EH (cell line): ENCODE measurements around the gene TNF.

Source experiments
- DNase-seq: peaks from one replicate; pipeline ENCODE4 v3.0.0-alpha.2; 2015; ENCODE audit warnings: low read depth

The TNF gene

DNA sequence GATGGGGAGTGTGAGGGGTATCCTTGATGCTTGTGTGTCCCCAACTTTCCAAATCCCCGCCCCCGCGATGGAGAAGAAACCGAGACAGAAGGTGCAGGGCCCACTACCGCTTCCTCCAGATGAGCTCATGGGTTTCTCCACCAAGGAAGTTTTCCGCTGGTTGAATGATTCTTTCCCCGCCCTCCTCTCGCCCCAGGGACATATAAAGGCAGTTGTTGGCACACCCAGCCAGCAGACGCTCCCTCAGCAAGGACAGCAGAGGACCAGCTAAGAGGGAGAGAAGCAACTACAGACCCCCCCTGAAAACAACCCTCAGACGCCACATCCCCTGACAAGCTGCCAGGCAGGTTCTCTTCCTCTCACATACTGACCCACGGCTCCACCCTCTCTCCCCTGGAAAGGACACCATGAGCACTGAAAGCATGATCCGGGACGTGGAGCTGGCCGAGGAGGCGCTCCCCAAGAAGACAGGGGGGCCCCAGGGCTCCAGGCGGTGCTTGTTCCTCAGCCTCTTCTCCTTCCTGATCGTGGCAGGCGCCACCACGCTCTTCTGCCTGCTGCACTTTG is at the start of gene TNF:
Gene TNF, plus strand, starts transcription at position 231 of the 567 bp plus-strand sequence. Its CDS starts 177 bp downstream, at position 408.
- no peak for DNase-seq

DNA sequence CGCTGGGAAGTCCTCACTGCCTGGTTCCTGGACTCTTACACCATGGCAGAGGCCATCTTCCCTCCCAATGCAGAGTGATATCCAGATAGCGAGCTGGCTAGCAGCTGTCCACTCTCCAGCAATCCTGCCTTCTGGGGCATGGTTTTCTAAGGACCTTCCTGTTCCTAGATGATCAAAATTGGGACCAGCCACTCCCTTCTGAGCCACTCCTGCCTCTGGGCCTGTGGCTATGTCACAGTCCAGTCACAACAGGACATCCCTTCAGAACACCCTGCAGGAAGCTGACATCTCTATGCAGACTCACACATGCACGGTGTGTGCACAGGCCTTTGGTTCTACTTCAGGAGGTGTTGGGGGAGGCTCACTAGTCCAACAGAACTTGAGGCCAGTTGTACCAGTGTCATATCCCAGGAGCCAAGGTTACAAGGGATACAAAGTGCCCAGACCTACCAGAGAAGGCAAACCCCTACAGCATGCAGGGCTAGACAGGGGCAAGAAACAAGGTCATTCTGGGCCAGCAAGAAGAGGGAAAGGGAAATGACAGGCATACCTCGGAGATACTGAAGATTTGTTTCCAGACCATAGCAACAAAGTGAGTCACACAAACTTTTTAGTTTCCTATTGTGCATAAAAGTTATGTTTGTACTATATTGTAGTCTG is 49.3 kb upstream of the TNF start:
- DNase-seq = peak; percentile 80

DNA sequence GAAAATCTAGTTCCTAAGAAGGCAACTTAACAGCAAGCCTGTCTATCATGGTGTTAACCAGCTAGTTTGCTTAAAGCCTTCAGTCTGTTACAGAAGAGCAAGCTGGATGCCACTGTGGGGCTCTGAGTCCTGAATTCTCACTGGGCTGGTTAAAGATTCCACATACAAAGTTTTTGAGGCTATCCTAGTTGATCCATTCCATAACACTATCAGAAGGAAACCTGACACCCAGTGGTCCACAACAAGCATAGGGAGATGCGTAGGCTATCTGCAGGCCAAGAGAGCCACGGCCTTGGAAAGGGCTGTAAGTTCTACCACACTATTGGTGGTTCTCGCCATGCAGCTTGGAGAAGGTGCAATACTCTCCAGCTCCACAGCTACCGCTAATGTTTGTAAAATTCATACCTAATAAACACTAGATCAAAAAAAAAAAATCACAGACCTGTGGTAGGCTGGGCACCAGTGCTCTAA is 47.0 kb upstream of the TNF start:
- DNase-seq = peak; percentile 20

DNA sequence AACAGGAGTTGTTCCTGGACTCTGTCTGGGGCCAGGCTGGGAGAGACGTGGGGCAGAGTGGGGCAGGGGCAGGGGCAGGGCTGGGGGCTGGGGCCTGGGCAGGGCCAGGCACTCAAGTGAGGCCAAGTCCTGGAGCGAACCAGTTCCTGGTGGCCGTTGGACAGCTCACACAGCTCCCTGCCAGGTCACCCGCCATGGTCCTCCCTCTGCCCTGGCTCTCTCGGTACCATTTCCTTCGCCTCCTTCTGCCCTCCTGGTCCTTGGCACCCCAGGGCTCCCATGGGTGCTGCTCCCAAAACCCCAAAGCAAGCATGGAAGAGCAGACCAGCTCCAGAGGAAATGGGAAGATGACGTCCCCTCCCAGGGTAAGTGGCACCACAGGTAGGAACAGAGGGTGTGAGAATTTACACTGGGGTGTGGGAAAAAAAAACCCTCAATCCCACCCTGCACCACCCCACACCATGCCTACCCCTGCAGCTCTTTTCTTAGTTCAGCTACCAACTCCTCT is 46.5 kb upstream of the TNF start, which contains the start of gene MCCD1:
Gene MCCD1, plus strand, starts transcription at position 142 of the 508 bp plus-strand sequence. Its CDS starts 53 bp downstream, at position 195.
- DNase-seq = peak; percentile 7

DNA sequence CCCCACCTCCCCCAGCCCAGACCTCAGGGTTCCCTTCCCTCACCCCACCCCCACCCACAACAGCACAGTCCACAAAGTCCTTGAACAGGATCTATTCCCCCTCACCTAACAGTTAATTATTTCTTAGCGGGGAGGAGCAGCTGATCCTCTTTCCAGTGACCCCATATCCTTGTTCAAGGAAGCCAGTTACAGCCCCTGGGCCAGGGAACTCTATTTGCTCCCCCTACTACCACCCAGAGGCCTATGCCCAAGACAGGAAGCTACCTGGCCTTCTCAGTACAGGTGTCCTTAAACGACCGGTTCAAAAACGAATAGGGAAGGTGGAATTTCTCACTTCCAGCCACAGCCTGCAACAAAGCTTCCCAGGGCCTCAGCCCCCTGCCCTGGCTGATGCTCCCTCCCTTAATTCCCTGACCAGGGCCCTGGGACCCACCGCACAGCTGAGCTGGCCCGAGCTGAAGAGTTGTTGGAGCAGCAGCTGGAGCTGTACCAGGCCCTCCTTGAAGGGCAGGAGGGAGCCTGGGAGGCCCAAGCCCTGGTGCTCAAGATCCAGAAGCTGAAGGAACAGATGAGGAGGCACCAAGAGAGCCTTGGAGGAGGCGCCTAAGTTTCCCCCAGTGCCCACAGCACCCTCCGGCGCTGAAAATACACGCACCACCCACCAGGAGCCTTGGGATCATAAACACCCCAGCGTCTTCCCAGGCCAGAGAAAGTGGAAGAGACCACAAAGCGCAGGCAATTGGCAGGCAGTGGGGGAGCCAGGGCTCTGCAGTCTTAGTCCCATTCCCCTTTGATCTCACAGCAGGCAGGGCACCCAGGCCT is 45.8 kb upstream of the TNF start:
- peak; percentile 13 for DNase-seq

DNA sequence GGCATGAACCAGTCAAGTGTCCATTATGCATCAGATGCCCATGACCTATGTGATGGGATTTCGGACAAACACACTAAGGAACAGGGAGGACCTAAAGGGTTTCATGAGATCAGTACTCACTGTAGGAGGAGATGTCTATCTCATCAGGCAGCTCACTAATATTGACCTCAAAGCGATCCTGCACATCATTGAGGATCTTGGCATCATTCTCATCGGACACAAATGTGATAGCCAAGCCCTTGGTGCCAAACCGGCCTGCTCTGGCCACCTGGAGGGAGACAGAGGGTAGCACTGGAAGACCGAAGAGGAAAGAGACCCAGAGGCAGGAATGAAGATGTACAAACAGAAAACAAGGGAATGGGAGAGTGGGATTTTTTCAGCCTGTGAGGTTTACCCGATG is 44.7 kb upstream of the TNF start:
- no peak for DNase-seq

DNA sequence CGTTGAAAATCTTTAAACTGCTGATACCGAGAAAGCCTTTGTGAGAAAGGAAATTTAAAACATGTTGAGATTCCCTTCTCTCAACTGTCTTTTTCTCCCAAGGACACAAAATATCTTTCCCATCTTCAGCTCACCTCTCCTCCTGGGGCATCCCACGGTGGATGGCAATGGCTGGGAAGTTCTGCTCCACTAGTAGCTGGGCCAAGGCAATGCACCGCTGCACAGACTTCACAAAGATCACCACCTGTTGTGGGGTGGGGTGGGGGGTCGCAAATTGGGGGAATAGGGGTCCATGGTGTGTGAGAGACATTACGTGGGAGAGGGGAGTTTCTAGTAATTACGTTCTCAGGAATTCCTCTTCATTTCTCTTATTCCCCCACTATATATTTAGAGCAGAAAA is 44.2 kb upstream of the TNF start:
- DNase-seq = no peak

DNA sequence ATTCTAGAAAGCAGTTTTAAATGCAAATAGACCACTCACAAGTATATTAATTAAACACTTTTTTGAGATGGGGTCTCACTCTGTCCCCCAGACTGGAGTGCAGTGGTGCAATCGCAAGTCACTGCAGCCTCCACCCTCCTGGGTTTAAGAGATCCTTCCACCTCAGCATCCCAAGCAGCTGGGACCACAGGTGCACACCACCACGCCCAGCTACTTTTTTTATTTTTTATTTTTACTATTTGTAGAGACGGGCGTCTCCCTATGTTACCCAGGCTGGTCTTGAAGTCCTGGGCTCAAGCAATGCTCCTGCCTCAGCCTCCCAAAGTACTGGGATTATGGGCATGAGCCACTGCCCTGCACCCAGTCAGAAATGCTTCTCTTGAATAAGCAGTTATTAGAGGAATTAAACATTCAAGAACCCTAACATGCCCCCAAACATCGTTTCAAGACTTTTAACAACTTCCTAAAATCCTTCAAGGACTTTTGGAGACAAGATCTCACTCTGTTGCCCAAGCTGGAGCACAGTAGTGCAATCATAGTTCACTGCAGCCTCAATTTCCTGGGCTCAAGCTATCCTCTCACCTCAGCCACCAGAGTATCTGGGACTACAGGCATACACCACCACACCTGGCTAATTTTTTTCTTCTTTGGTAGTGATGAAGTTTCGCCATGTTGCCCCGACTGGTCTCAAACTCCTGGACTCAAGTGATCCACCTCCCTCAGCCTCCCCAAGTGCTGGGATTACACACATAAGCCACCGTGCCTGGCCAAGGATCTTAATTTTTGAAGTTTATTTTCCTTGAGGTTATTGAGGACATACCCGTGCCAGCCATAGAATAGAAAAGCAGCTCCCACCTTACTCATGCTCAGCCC is 43.4 kb upstream of the TNF start:
- no peak for DNase-seq

DNA sequence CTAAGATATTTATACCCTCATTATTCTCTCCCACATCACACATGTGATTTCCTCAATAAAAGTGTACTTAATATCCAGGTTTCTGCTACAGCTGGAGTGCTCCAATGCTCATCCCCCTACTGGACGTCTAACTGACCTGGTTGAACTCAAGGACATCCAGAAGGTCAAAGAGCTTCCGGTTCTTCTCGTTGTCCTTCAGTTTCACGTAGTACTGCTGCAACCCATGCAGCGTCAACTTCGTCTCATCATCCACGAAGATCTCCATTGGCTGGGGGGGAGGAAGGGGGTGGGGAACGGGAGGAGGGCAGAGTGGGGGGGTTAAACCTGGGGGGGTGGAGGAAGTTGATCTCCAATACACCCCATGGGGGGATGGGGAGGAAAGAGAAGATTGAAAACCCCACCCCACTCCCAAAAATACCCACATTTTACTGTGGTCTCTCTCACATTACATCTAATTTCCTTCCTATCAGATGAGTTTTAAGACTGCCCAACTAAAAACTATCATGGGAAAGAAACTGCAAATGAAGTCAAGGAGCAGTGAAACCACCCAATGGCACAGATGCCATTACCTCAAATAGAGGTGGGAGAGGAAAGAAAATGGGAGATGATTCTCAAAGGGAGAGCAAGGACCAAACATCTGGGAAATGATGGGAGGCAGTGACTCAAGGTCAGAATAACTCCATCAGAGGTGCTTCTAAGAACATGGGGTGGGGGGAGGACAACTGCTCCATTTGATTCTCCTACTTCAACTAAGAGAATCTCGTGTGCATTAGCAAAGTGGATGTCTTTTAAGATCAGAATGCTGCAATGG is 42.5 kb upstream of the TNF start:
- DNase-seq = no peak

DNA sequence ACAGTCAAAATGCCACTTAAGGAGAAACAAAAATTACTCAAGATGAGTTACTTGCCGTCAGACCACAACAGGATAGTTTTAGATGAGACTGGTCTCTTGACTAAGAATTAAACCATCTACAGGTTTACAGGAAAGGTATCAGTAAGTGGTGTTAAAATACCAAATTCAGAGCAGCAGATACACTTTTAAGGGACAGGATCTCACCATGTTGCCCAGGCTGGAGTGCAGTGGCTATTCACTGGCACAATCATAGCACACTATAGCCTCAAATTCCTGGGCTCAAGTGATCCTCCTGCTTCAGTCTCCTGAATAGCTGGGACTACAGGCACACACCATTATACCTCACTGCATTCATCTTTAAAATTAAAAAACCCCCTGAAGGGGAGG is 41.9 kb upstream of the TNF start:
- DNase-seq = no peak

DNA sequence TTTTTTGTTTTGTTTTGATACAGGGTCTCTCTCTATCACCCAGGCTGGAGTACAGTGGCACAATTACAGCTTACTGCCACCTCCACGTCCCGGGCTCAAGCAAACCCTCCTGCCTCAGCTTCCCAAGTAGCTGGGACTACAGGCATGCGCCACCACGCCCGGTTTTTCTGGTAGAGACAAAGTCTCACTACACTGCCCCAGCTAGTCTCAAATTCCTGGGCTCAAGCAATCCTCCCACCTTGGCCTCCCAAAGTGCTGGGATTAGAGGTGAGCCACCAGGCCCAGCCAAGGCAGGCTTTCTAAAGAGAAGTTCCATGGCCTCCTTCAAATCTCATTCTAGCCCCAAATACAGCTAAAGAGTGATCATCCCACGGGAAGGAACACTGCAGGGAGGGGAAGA is 41.4 kb upstream of the TNF start:
- DNase-seq = no peak

DNA sequence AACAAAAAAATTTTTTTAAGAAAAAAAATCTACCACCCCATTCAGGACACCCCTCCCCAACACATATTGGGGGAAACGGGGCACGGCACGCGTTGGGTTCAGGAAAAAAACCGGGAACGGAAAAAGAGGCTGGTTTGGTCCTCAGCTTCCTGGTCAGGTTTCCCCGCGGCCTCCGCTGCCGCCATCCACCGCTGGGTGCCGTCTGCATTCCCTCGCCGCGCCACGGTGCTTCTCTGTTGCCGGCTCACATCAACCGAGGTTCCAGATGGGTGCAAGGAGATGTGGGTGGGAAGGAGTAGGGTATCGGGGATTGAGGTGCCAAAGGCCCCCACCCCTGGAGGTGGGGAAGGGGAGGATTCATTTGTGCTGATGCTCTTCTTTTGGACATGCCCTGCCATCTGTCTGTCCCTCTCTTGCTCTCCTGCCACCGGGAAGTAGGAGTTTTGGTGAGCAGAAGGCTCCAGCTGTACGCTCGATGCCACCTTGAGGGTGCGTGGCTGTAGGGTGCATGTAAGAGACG is 40.8 kb upstream of the TNF start:
- no peak for DNase-seq

DNA sequence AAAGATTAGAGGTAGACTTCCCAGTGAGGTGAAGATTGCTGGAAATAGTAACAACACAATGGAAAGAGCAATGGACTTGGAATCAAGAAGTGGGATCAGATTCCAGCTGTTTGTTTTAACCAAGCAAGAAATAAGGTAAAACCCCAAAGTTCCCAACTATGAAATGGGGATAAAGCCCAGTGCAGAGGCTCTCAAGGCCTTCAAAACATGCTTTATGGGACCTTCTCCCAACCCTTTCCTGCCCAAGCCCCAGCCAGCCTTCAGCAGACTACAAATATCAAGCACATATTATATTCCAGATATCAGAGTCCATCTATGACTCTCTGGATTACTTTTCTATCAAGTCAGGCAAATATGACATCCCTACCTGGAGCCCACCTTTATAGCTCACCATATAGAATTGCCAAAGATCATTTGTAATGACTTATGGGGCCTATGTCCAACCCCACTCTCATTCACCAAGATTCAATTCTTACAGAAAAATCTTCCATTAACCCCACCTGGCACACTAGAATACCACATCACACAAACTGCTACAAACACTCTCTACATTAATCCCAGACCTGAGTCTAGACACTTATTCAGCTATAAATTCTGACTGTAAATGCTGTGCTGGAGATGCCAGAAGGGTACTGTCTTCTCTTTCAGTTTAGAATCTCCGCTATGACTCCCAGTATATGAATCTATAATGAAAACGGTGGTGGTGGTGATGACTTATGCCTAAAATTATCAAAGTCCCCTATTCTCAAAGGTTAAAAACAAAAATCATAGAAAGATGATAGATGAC is 39.6 kb upstream of the TNF start:
- DNase-seq = no peak

DNA sequence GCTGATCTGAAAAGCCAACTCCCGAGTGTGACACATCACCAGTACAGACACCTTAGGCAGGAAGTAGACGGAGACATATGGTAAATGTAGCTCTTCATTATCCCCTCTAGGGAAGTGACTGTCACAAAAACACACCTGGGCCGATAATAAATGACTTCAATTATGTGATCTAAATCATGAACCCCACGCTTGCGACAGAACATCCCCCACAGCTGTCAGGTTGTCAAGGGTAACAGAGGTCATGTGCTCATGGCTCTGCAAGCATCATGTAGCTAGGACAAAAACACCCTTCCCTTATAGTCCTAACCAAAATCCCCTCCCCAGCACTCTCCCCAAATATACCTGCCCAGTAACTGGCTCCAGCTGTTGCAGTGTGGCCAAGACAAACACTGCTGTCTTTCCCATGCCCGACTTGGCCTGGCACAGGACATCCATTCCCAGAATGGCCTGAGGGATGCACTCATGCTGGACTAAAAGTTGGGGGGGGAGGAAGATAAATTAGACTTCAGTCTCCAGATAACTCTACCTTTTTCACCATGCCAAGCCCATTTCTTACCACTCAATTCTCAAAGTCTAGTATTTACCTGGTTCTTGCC is 36.5 kb upstream of the TNF start:
- no peak for DNase-seq

DNA sequence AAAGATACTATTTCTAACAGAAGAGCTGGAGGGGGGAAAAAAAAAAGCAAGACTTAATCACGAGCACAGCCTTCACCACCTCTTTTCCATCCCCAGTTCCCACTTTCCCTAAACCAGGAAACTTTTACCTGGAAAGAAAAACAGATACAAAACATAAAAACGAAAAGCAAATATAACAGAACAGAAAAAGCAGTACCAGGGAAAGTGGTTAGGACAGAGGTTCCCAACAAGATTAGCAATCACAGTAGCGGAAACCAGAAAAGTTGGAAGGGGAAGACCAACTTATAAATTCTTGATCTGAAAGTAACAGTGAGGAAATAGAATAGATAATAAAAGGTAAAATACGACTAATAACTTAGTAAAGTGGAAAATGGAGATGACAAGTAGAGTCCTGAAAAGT is 34.7 kb upstream of the TNF start:
- DNase-seq = no peak

DNA sequence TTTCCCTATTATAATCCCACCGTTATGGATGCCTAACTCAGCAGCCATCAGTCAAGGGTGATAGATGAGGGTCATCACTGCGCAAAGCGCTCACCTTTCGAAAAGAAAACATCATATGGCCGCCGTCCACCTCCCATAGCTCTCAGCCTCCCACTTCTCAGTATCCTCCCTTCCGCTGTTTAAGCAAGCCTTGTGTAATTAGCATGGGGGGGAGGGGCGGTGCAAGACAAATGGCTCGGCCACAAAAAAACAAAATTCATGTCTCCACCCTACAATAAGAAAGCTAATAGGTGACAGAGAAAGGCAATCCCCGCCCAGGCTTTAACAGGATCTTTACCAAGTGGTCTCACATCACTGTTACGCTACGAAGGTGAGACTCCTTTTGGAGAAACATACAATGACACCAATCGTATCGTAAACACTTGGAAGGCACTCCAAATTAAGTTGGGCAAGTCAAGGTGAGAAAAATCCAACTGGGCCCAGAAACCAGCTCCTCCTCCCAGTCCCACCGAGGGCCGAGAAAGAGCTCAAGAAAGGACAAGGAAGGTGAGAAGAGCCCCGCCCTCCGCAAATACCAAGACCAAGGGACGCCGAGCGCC is 34.2 kb upstream of the TNF start:
- DNase-seq = peak; percentile 65

DNA sequence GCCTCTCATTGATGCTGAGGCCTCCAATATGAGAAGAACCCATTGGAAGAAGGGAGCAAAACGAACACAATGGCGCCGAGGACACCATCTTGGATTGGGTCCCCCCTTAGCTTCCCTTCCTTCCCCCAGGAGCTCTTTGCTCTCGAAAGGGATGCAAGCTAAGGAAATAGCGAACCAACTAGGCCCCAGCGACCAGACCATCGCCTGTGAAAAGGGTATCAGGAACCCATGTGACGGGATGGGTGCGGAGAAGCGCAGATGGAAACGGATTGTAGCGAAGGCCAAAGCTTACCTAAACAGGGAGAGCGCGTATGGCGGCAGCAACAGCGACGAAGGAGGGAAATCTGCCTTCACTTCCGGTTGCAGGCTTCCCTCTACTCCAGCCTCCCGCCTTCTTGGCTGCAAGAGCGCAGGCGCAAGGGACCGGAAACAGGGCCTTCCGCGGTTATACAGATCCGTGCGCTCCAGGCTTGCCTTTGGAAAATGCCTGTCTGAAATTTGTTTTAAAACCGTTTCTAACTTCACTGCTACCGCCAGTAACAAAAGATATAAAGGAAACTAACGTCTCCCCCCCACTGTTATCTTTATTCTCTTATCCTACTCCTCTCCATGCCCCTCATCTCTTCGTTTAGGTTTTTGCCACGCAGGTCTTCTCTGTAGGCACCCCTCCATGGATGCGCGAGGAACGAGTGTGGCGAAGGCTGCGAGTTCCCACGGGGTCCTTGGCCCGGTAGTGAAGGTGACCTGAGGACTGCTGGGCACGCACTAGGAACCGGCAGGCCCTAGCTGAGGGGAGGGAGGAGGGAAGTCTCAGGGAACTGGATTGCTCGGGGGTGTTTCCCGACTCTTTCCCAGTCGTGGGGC is 33.5 kb upstream of the TNF start, which contains the start of gene DDX39B:
Gene DDX39B, minus strand, starts transcription at position 346 of the 864 bp plus-strand sequence. CDS start 1,471 bp downstream, outside the sequence.
- DNase-seq = peak; percentile 98

DNA sequence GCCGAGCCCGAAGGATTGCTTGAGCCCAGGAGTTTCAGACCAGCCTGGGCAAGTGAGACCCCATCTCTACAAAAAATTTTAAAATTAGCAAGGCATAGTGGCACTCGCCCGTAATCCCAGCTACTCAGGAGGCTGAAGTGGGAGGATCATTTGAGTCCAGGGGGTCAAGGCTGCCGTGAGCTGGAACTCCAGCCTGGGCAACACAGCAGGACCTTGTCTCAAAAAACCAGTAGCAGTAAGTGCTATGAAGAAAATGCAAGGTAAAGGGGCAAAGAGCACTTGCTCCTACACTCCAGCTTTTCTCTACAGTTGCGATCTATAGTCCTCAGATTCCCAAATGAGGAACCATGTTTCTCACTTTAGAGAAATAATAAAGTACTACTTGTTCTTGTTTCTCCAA is 31.7 kb upstream of the TNF start:
- no peak for DNase-seq
